Left lung (tissue), 10 donors: Measurements from ENCODE around the gene TBC1D8B. TPM values are rescaled to one million over a fixed set of nuclear protein-coding genes. Genes with fewer than 3 reads are reported as not detected.

ENCODE experiments used
- ATAC-seq: fragments of 200-7000 bp; cut with Tn5 transposase; one replicate; pipeline ENCODE4 v1.9.1; 2020; ENCODE audit warnings: moderate library complexity
- DNase-seq, 4 donors: peaks; one replicate each; pipeline ENCODE4 v3.0.0-alpha.2; 2013 to 2020
- H3K27ac ChIP-seq, 2 donors: fragments of 200-600 bp; sonication (generic) in 1 of 2; one replicate each; pipeline versions ENCODE4 v1.5.0 to v1.8.0; 2020 to 2021
- H3K27me3 ChIP-seq, 2 donors: fragments of 200-600 bp; sonication (generic) in 1 of 2; one replicate each; pipeline versions ENCODE4 v1.5.0 to v1.8.0; 2020 to 2021
- H3K36me3 ChIP-seq, 2 donors: fragments of 200-600 bp; sonication (generic) in 1 of 2; one replicate each; pipeline versions ENCODE4 v1.5.0 to v1.8.0; 2020 to 2021
- H3K4me1 ChIP-seq, 2 donors: fragments of 200-600 bp; one replicate each; pipeline ENCODE4 v1.8.0; 2021
- H3K4me3 ChIP-seq, 2 donors: fragments of 200-600 bp; sonication (generic) in 1 of 2; one replicate each; pipeline versions ENCODE4 v1.5.0 to v1.8.0; 2020 to 2021; ENCODE audit warnings: mild to moderate bottlenecking in 1 of 2
- H3K9me3 ChIP-seq, 2 donors: fragments of 200-600 bp; sonication (generic) in 1 of 2; one replicate each; pipeline versions ENCODE4 v1.5.0 to v1.8.0; 2020 to 2021
- intact Hi-C, 2 donors: fragments of 100-400 bp; cut with DNase I; formaldehyde crosslinking; loops; one replicate each; pipeline versions ENCODE4 v1.11.2 to v1.14.2; 2022
- polyA plus RNA-seq, 6 donors: library from polyadenylated mRNA; unstranded; fragments of 120-200 nt; gene quantifications; one replicate each; pipeline ENCODE4 v1.2.1, GENCODE V29; 2013; ENCODE audit not compliant: insufficient read length in 6 of 6
- total RNA-seq, 2 donors: library from RNA; stranded (reverse); fragmentation: NEBNext Ultra II Directional; extraction: Animal tissue kit (Norgen Biotek cat#: 25700); gene quantifications; one replicate each; pipeline ENCODE4 v1.2.1, GENCODE V29; 2021
- TF ChIP-seq, protein P1 (sequence below), 2 donors: fragments of 200-600 bp; sonication (generic) in 1 of 2; IDR thresholded peaks; one replicate each; pipeline versions ENCODE4 v1.5.0 to v1.8.0; 2021; ENCODE audit warnings: antibody characterized with exemption in 2 of 2
- donor health status: DM: no; HTN: yes; CAD: no.
- donor health status: DM: no; HTN: no; CAD: no.

The TBC1D8B gene
- total and polyA plus RNA-seq, 8 donors = 9.6 to 13.3 (median 10.4) TPM

DNA sequence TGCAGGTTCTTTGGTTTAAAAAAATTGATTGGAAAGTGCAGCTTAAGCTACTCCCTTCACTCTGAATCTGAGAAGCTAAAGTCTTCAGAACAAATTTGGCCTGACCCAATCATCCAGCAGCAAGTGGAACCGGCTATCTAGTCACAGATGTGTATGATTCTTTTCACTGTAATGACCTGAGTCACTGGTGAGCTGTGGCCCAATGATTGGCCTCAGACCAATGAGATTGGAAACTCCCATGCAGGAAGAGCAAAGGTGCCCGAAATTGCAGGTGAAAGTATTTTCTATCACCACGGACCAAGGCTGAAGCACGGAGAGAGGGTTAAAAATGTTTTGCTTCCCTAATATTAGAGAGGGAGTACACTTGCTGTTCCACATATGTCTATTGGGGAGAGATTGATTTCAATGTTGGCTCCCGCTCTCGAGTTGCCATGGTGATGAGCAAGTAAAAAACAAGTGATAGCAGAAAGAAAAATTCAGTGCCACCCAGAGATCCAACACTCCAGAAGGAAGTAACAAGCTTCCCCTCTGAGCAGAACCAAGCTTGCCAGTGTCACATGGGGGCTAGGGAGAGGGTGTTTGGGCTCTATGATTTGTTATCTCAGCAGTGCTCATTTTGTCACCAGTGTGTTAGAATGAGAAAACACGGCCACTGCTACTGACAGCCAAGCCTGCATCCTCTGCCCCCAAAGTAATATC lies 89.4 kb downstream of the TBC1D8B start:
- no peak overlapping the region for H3K4me3 ChIP-seq

DNA sequence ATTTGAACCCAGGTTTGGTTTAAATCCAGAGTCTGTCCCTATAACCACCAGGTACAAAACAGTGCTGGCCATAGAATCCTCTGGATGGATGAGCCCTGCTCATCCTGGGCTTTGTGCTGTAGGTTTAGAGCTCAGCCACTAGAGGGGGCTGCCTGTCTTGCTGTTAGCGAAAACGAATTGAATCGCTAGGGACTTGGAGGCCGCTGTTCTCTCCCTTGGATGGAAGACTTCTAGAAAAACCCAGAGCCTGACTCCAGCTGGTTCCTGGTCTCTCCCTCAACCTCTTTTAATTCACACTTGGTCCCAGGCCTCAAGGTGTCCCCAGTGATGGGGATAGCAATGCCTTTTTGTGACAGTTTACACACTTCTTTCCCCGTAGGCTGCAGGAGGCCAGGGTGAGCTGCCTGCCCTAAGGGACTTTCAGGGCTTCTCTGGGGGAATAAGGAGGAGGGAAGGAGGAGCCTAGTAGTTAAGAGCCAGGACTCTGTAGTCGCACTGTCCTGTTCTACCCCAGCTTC lies 92.0 kb downstream of the TBC1D8B start:
- H3K36me3 ChIP-seq = no peaks in the 10 kb centered on the region
- intact Hi-C loops = loop anchor here in 1 of 2 donors (10.0 kb wide), 1 partner anchor 60 kb away; no protein-coding TSS in a partner anchor
- no peak overlapping the region for H3K27ac ChIP-seq
- H3K4me1 ChIP-seq = no peaks in the 10 kb centered on the region
- no peaks in the 10 kb centered on the region for H3K9me3 ChIP-seq
- TF ChIP-seq, protein P1, sequence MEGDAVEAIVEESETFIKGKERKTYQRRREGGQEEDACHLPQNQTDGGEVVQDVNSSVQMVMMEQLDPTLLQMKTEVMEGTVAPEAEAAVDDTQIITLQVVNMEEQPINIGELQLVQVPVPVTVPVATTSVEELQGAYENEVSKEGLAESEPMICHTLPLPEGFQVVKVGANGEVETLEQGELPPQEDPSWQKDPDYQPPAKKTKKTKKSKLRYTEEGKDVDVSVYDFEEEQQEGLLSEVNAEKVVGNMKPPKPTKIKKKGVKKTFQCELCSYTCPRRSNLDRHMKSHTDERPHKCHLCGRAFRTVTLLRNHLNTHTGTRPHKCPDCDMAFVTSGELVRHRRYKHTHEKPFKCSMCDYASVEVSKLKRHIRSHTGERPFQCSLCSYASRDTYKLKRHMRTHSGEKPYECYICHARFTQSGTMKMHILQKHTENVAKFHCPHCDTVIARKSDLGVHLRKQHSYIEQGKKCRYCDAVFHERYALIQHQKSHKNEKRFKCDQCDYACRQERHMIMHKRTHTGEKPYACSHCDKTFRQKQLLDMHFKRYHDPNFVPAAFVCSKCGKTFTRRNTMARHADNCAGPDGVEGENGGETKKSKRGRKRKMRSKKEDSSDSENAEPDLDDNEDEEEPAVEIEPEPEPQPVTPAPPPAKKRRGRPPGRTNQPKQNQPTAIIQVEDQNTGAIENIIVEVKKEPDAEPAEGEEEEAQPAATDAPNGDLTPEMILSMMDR (IDR thresholded peaks at IDR 0.05) = peak; percentile 62 to 82
- H3K4me3 ChIP-seq = no peak overlapping the region
- no peaks in the 10 kb centered on the region for H3K27me3 ChIP-seq
- ATAC-seq (peak; percentile 94), DNase-seq (peak in 3 of 4 donors; percentile 38 to 63 (median 57))

More for the DNA sequence above, 89.4 kb downstream of the TBC1D8B start:
- intact Hi-C loops = loop anchor here in 1 of 2 donors (10.0 kb wide), 1 partner anchor 63 kb away; no protein-coding TSS in a partner anchor
- TF ChIP-seq, protein P1 (IDR thresholded peaks at IDR 0.05) = no peak
- H3K9me3 ChIP-seq = no peaks in the 10 kb centered on the region
- DNase-seq (no peak), ATAC-seq (no peak)
- no peaks in the 10 kb centered on the region for H3K4me1 ChIP-seq
- H3K27ac ChIP-seq = no peak overlapping the region
- no peaks in the 10 kb centered on the region for H3K36me3 ChIP-seq
- H3K27me3 ChIP-seq = peaks cover 0 to 2% of the 10 kb centered on the region in 2 donors

DNA sequence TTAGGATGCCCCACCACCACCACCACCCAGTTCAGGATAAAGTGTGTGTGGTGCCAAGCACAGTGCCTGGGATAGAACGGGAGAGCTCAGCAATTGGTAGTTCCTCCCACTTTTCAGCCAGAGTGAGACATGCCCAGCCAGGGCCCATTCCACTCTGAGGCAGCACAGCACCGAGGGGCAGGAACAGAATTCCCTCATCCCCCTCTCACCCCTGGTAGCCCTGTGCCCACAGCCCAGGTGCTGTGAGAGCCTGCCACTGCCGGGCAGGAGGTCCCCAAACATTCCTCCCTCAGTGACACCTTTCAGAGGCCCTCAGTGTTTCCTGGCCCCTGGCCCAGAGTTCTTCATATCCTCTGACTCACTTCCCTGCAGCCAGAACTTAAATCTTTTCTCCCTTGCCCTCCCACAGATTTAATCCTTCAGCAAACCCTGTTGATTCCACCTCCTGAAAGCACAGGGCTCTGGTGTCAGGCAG lies 92.5 kb downstream of the TBC1D8B start:
- intact Hi-C loops = loop anchor here in 1 of 2 donors (10.0 kb wide), 1 partner anchor 60 kb away; no protein-coding TSS in a partner anchor
- ATAC-seq = peak; percentile 63
- Histone ChIP-seq H3K27ac (no peak overlapping the region), H3K4me3 (no peak overlapping the region), H3K27me3 (no peaks in the 10 kb centered on the region), H3K9me3 (no peaks in the 10 kb centered on the region), H3K4me1 (no peaks in the 10 kb centered on the region), H3K36me3 (no peaks in the 10 kb centered on the region)
- TF ChIP-seq, protein P1 (IDR thresholded peaks at IDR 0.05) = no peak
- DNase-seq = peak in 1 of 4 donors; percentile 45

DNA sequence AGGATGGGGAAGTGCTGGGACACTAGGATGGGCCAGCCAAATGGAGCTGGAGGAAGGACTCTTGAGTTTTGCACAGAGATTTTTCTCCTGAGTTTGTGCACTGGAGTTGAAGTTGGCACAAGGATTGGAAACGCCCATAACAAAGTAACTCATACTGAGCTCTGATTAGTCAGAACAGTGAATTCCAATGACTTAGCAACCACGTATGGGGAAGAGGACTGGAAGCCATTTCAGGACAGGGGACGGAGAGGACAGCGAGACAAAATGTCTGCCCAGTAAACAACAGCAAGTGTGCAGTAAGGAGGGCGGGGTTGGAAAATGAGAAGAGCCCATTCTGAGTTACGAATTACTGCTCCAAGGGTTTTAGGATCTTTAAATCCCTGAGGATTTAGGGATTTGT lies 94.8 kb downstream of the TBC1D8B start:
- no peaks in the 10 kb centered on the region for H3K27me3 ChIP-seq
- no peaks in the 10 kb centered on the region for H3K36me3 ChIP-seq
- intact Hi-C loops = loop anchor here in 1 of 2 donors (10.0 kb wide), 1 partner anchor 58 kb away; no protein-coding TSS in a partner anchor
- ATAC-seq = no peak
- no peaks in the 10 kb centered on the region for H3K9me3 ChIP-seq
- H3K27ac ChIP-seq = no peak overlapping the region
- no peak overlapping the region for H3K4me3 ChIP-seq
- DNase-seq = no peak
- H3K4me1 ChIP-seq = no peaks in the 10 kb centered on the region
- TF ChIP-seq, protein P1 (IDR thresholded peaks at IDR 0.05) = no peak

DNA sequence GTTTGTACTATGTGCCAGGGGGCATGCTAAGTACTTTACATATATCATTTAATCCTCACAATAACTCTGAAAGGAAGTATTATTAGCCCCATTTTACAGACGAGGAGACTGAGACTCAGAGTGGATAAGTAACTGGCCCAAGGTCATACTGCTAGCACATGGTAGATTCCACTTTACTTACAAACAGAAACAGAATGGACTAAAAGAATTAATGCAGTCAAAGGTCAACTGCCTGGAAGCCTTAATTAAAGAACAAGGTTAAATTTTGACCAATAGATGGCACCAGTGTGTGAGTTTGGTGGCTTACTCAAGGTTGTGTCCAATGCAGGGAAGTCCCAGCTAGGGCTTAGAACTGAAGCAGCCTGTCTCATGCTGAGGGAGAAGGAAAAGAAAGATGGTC lies 96.0 kb downstream of the TBC1D8B start:
- DNase-seq = peak in 1 of 4 donors; percentile 37
- H3K27ac ChIP-seq = no peak overlapping the region
- no peaks in the 10 kb centered on the region for H3K36me3 ChIP-seq
- ATAC-seq = peak; percentile 76
- H3K27me3 ChIP-seq = no peaks in the 10 kb centered on the region
- H3K9me3 ChIP-seq = no peaks in the 10 kb centered on the region
- TF ChIP-seq, protein P1 (IDR thresholded peaks at IDR 0.05) = peak in 1 of 2 donors; percentile 16
- no peaks in the 10 kb centered on the region for H3K4me1 ChIP-seq
- H3K4me3 ChIP-seq = no peak overlapping the region
- intact Hi-C loops = loop anchor here in 1 of 2 donors (10.0 kb wide), 1 partner anchor 56 kb away; no protein-coding TSS in a partner anchor
